ENCODE data around the gene ABLIM3. TPM values are rescaled to one million over a fixed set of nuclear protein-coding genes. Genes with fewer than 3 reads are reported as not detected.

The ABLIM3 gene
- total and polyA plus RNA-seq, 9 of the 15 experiments (the other 6 are each of a cell fraction or from before 2014, with no cell fraction given): 0.03 to 0.38 (median 0.11) TPM

- TF ChIP-seq ZSCAN32 (CRISPR knock-in tag; IDR thresholded peaks at IDR 0.05): no peak
Measured at GRCh38 chr5:149118463-149118862, 22.8 kb upstream of the ABLIM3 start (continued).

- no peaks in the 10 kb centered on the region for H3K79me2 ChIP-seq (ENCODE audit: control insufficient read depth, insufficient read depth, low read length)
- peaks cover 0 to 36% of the 10 kb centered on the region in 2 experiments; a peak in 2 of 5 replicates for H3K27me3 ChIP-seq (ENCODE audit: control insufficient read depth in 2 of 2, insufficient read depth in 2 of 2, low read length in 2 of 2)
- intact Hi-C loops (cut with micrococcal nuclease) (no loop called here), in situ Hi-C loops (cut with MboI) (loop anchor here (5.0 kb wide), 1 partner anchor 384 kb away; no protein-coding TSS in a partner anchor)
- H3K9me1 ChIP-seq (ENCODE audit: control insufficient read depth, insufficient read depth, low read length): no peaks in the 10 kb centered on the region
- no peak overlapping the region for H3K27ac ChIP-seq (ENCODE audit: extremely low read depth, low read depth, low read length)
- no peaks in the 10 kb centered on the region for H3K36me3 ChIP-seq (ENCODE audit: control insufficient read depth, insufficient read depth, low read length)
- no peaks in the 10 kb centered on the region for H3K9me3 ChIP-seq (replicated peaks; ENCODE audit: control insufficient read depth, insufficient read depth, low read depth, low read length)
- H3K9ac ChIP-seq (ENCODE audit: insufficient read depth in 1 of 2, low read depth in 2 of 2, low read length in 2 of 2): no peak overlapping the region
- DNase-seq (ENCODE audit: extremely low read depth in 1 of 4, low spot score in 3 of 4) (no peak), FAIRE-seq (no peak), ATAC-seq (no peak)
- TF ChIP-seq SMARCA5 (IDR thresholded peaks at IDR 0.05): no peak
- no peak for TF ChIP-seq TEAD1 (CRISPR knock-in tag; IDR thresholded peaks at IDR 0.05)
- no peak for TF ChIP-seq TAF7 (tag; IDR thresholded peaks at IDR 0.05)
- TF ChIP-seq CHD4 (IDR thresholded peaks at IDR 0.05; ENCODE audit: insufficient read depth, insufficient replicate concordance, low read depth, low read length, poor library complexity, severe bottlenecking): no peak
- TF ChIP-seq HDAC6 (IDR thresholded peaks at IDR 0.05; ENCODE audit: low read depth, low read length): no peak
- no peak for TF ChIP-seq RAD21 (CRISPR knock-in tag; conservative IDR thresholded peaks at IDR 0.05 in 1 of 2, IDR thresholded peaks at IDR 0.05 in 1 of 2)
- no peak for TF ChIP-seq KDM4B (IDR thresholded peaks at IDR 0.05; ENCODE audit: borderline replicate concordance in 2 of 2, low read depth in 1 of 2)
- TF ChIP-seq, protein P1, sequence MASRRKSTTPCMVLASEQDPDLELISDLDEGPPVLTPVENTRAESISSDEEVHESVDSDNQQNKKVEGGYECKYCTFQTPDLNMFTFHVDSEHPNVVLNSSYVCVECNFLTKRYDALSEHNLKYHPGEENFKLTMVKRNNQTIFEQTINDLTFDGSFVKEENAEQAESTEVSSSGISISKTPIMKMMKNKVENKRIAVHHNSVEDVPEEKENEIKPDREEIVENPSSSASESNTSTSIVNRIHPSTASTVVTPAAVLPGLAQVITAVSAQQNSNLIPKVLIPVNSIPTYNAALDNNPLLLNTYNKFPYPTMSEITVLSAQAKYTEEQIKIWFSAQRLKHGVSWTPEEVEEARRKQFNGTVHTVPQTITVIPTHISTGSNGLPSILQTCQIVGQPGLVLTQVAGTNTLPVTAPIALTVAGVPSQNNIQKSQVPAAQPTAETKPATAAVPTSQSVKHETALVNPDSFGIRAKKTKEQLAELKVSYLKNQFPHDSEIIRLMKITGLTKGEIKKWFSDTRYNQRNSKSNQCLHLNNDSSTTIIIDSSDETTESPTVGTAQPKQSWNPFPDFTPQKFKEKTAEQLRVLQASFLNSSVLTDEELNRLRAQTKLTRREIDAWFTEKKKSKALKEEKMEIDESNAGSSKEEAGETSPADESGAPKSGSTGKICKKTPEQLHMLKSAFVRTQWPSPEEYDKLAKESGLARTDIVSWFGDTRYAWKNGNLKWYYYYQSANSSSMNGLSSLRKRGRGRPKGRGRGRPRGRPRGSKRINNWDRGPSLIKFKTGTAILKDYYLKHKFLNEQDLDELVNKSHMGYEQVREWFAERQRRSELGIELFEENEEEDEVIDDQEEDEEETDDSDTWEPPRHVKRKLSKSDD (conservative IDR thresholded peaks at IDR 0.05; ENCODE audit: low read length): no peak
- H4K20me1 ChIP-seq (replicated peaks; ENCODE audit: control insufficient read depth, insufficient read depth, low read length): no peaks in the 10 kb centered on the region
- BruUV-seq (replicated peaks): no TSS peak
- ChIA-PET CTCF (ENCODE audit: low intra/inter-chr PET ratio) (no interaction called here), POLR2A (no interaction called here)
- H2AFZ ChIP-seq (ENCODE audit: low read depth, low read length): no peak overlapping the region
- WGBS (ENCODE audit: insufficient coverage, low coverage, missing lambda C conversion rate): 0% methylated on average over 2 of the region's 2 CpGs
- no peaks in the 10 kb centered on the region for H3K4me1 ChIP-seq (replicated peaks in 1 of 2; ENCODE audit: control insufficient read depth in 2 of 2, insufficient read depth in 2 of 2, low read length in 2 of 2)
- H3K4me3 ChIP-seq: no peak overlapping the region
- H3K4me2 ChIP-seq (ENCODE audit: insufficient read depth, low read length): no peak overlapping the region
Measured at GRCh38 chr5:149121145-149121544, 20.1 kb upstream of the ABLIM3 start.

Data from K562 (cell line).